Measurements from ENCODE around the gene ZNF771. TPM values are rescaled to one million over a fixed set of nuclear protein-coding genes. Genes with fewer than 3 reads are reported as not detected.
A peak's percentile ranks its signal among the peaks of the same experiment; 100 is the strongest.

The ZNF771 gene
- total RNA-seq, 2 donors from 2014 or later: 21.8 to 25.7 TPM

- peak overlapping the region; percentile 69 for H3K4me3 ChIP-seq
- peaks cover 24 to 25% of the 10 kb centered on the region in 2 donors for H3K4me1 ChIP-seq (ENCODE audit: control insufficient read depth in 1 of 2, low read depth in 2 of 2)
- ATAC-seq (ENCODE audit: insufficient number of reproducible peaks, low FRiP score, low read depth) (no peak), DNase-seq (ENCODE audit: low spot score) (no peak)
- no peaks in the 10 kb centered on the region for H3K27me3 ChIP-seq (replicated peaks; ENCODE audit: insufficient read depth)
- H3K9me3 ChIP-seq: no peaks in the 10 kb centered on the region
- TF ChIP-seq, protein P1, sequence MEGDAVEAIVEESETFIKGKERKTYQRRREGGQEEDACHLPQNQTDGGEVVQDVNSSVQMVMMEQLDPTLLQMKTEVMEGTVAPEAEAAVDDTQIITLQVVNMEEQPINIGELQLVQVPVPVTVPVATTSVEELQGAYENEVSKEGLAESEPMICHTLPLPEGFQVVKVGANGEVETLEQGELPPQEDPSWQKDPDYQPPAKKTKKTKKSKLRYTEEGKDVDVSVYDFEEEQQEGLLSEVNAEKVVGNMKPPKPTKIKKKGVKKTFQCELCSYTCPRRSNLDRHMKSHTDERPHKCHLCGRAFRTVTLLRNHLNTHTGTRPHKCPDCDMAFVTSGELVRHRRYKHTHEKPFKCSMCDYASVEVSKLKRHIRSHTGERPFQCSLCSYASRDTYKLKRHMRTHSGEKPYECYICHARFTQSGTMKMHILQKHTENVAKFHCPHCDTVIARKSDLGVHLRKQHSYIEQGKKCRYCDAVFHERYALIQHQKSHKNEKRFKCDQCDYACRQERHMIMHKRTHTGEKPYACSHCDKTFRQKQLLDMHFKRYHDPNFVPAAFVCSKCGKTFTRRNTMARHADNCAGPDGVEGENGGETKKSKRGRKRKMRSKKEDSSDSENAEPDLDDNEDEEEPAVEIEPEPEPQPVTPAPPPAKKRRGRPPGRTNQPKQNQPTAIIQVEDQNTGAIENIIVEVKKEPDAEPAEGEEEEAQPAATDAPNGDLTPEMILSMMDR (IDR thresholded peaks at IDR 0.05): no peak
- H3K36me3 ChIP-seq: no peaks in the 10 kb centered on the region
- H3K27ac ChIP-seq: peak overlapping the region; percentile 81 to 82
Measured at GRCh38 chr16:30371248-30371816, 36.1 kb upstream of the ZNF771 start.

DNA sequence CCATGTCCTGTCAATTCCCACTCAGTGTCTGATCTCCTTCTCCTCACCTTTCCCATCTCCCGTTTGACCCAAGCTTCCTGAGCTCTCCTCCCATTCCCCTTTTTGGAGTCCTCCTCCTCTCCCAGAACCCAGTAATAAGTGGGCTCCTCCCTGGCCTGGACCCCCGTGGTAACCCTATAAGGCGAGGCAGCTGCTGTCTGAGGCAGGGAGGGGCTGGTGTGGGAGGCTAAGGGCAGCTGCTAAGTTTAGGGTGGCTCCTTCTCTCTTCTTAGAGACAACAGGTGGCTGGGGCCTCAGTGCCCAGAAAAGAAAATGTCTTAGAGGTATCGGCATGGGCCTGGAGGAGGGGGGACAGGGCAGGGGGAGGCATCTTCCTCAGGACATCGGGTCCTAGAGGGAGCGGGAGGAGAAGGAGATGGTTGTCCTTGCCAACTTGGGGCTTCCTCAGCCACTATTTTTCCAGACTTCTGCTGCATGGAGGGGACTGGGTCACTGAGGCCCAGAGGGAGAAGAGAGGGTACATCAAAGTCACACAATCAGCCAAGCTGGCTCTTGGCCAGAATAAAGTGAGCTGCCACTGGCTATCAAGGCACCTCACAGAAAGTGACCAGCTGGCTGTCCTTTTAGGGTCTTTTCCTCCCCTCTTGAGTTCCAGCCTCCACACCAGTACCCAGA lies 35.2 kb upstream of the ZNF771 start:
- Histone ChIP-seq H3K27ac (no peak overlapping the region), H3K36me3 (no peaks in the 10 kb centered on the region), H3K4me1 (ENCODE audit: control insufficient read depth in 1 of 2, low read depth in 2 of 2) (peaks cover 18 to 24% of the 10 kb centered on the region in 2 donors), H3K4me3 (no peak overlapping the region), H3K27me3 (replicated peaks; ENCODE audit: insufficient read depth) (no peaks in the 10 kb centered on the region), H3K9me3 (no peaks in the 10 kb centered on the region)
- DNase-seq (ENCODE audit: low spot score): no peak
- TF ChIP-seq, protein P1 (IDR thresholded peaks at IDR 0.05): no peak
- ATAC-seq (ENCODE audit: insufficient number of reproducible peaks, low FRiP score, low read depth): no peak

GRCh38 chr16:30372725-30373124 lies 34.7 kb upstream of the ZNF771 start:
- Histone ChIP-seq H3K27ac (no peak overlapping the region), H3K4me3 (no peak overlapping the region), H3K4me1 (ENCODE audit: control insufficient read depth in 1 of 2, low read depth in 2 of 2) (peaks cover 15 to 21% of the 10 kb centered on the region in 2 donors), H3K36me3 (no peaks in the 10 kb centered on the region), H3K27me3 (replicated peaks; ENCODE audit: insufficient read depth) (no peaks in the 10 kb centered on the region), H3K9me3 (no peaks in the 10 kb centered on the region)
- TF ChIP-seq, protein P1 (IDR thresholded peaks at IDR 0.05): no peak
- ATAC-seq (ENCODE audit: insufficient number of reproducible peaks, low FRiP score, low read depth) (no peak), DNase-seq (ENCODE audit: low spot score) (no peak)

GRCh38 chr16:30374538-30374937 lies 32.9 kb upstream of the ZNF771 start, which contains the start of gene MYL11:
Gene MYL11 (plus strand): TSS chr16:30374802. CDS start chr16:30374858, 56 bp downstream.
- Histone ChIP-seq H3K9me3 (no peaks in the 10 kb centered on the region), H3K27ac (no peak within 1 kb of the TSS), H3K4me3 (no peak within 1 kb of the TSS), H3K36me3 (no peaks in the 10 kb centered on the region), H3K4me1 (ENCODE audit: control insufficient read depth in 1 of 2, low read depth in 2 of 2) (peaks cover 7 to 20% of the 10 kb centered on the region in 2 donors), H3K27me3 (replicated peaks; ENCODE audit: insufficient read depth) (no peaks in the 10 kb centered on the region)
- TF ChIP-seq, protein P1 (IDR thresholded peaks at IDR 0.05): no peak
- ATAC-seq (ENCODE audit: insufficient number of reproducible peaks, low FRiP score, low read depth) (no peak), DNase-seq (ENCODE audit: low spot score) (no peak)

- H3K4me1 ChIP-seq (ENCODE audit: control insufficient read depth in 1 of 2, low read depth in 2 of 2): peaks cover 7 to 24% of the 10 kb centered on the region in 2 donors
- no peak for DNase-seq (ENCODE audit: low spot score)
- ATAC-seq (ENCODE audit: insufficient number of reproducible peaks, low FRiP score, low read depth): no peak
- H3K27ac ChIP-seq: no peak overlapping the region
- no peaks in the 10 kb centered on the region for H3K36me3 ChIP-seq
- H3K9me3 ChIP-seq: no peaks in the 10 kb centered on the region
- TF ChIP-seq, protein P1 (IDR thresholded peaks at IDR 0.05): no peak
- H3K4me3 ChIP-seq: no peak overlapping the region
- H3K27me3 ChIP-seq (replicated peaks; ENCODE audit: insufficient read depth): no peaks in the 10 kb centered on the region
Measured at GRCh38 chr16:30375864-30376263, 31.5 kb upstream of the ZNF771 start.

Measured in thoracic aorta (tissue), 2 donors.